Neural progenitor cell (in vitro differentiated cells): Measurements from ENCODE around the gene CITED4. TPM values are rescaled to one million over a fixed set of nuclear protein-coding genes. Genes with fewer than 3 reads are reported as not detected.

Experiments
- DNase-seq: peaks from one replicate; pipeline ENCODE4 v3.0.0-alpha.2; 2016; ENCODE audit warnings: low spot score
- H2AFZ ChIP-seq: fragments of 200-600 bp; sonication (generic); replicated peaks from 2 replicates; pipeline ENCODE4 v1.6.1; 2016; ENCODE audit warnings: antibody characterized with exemption
- H3F3A ChIP-seq: fragments of 200-600 bp; sonication (generic); 2 replicates; pipeline ENCODE4 v1.6.1; 2016; ENCODE audit warnings: antibody characterized with exemption, low read depth
- H3K27ac ChIP-seq: fragments of 200-600 bp; sonication (generic); 2 replicates; pipeline ENCODE4 v1.5.1; 2016; ENCODE audit warnings: mild to moderate bottlenecking
- H3K27me3 ChIP-seq: fragments of 200-600 bp; sonication (generic); 2 replicates; pipeline ENCODE4 v1.6.1; 2016; ENCODE audit warnings: mild to moderate bottlenecking, moderate library complexity
- H3K36me3 ChIP-seq: fragments of 200-600 bp; sonication (generic); 2 replicates; pipeline ENCODE4 v1.5.1; 2016
- H3K4me1 ChIP-seq: fragments of 200-600 bp; sonication (generic); 2 replicates; pipeline ENCODE4 v1.6.1; 2016; ENCODE audit warnings: mixed run types
- H3K4me2 ChIP-seq: fragments of 200-600 bp; sonication (generic); 2 replicates; pipeline ENCODE4 v1.6.1; 2016
- H3K4me3 ChIP-seq: fragments of 200-600 bp; sonication (generic); 2 replicates; pipeline ENCODE4 v1.5.1; 2016
- H3K79me2 ChIP-seq: fragments of 200-600 bp; sonication (generic); 2 replicates; pipeline ENCODE4 v1.6.1; 2016; ENCODE audit warnings: low read depth
- H3K9ac ChIP-seq: fragments of 200-600 bp; sonication (generic); 2 replicates; pipeline ENCODE4 v1.6.1; 2016
- H3K9me3 ChIP-seq: fragments of 200-600 bp; sonication (generic); 2 replicates; pipeline ENCODE4 v1.5.1; 2016; ENCODE audit warnings: low read depth
- H4K20me1 ChIP-seq: fragments of 200-600 bp; sonication (generic); 2 replicates; pipeline ENCODE4 v1.6.1; 2016; ENCODE audit warnings: low read depth
- H3K27ac Mint-ChIP-seq: 3 replicates; pipeline ENCODE4 v1.8.0; 2021; ENCODE audit warnings: mixed read lengths
- H3K27me3 Mint-ChIP-seq: 2 replicates; pipeline ENCODE4 v1.8.0; 2022; ENCODE audit warnings: low read depth, mild to moderate bottlenecking, inconsistent platforms, moderate library complexity, mixed read lengths; ENCODE audit not compliant: insufficient read depth
- H3K36me3 Mint-ChIP-seq: 3 replicates; pipeline ENCODE4 v1.8.0; 2021; ENCODE audit warnings: mixed read lengths
- H3K4me1 Mint-ChIP-seq: 3 replicates; pipeline ENCODE4 v1.8.0; 2021; ENCODE audit warnings: mixed read lengths
- H3K4me3 Mint-ChIP-seq: 3 replicates; pipeline ENCODE4 v1.8.0; 2021; ENCODE audit warnings: mild to moderate bottlenecking, moderate library complexity, mixed read lengths
- H3K9me3 Mint-ChIP-seq: 3 replicates; pipeline ENCODE4 v1.8.0; 2020; ENCODE audit warnings: mixed read lengths
- CTCF ChIP-seq: fragments of 200-600 bp; sonication (generic); IDR thresholded peaks from 2 replicates; pipeline ENCODE4 v1.5.1; 2017; ENCODE audit warnings: antibody characterized with exemption, mild to moderate bottlenecking
- EZH2 ChIP-seq: fragments of 200-600 bp; sonication (generic); IDR thresholded peaks from 2 replicates; pipeline ENCODE4 v1.6.1; 2017; ENCODE audit warnings: antibody characterized with exemption, mild to moderate bottlenecking, moderate library complexity
- EZH2phosphoT487 ChIP-seq: fragments of 200-600 bp; sonication (generic); IDR thresholded peaks from 2 replicates; pipeline ENCODE4 v1.6.1; 2017; ENCODE audit warnings: antibody characterized with exemption
- total RNA-seq: library from RNA; depleted of rRNA; stranded (reverse); fragments of >200 nt; gene quantifications from 2 replicates; pipeline ENCODE4 v1.2.3, GENCODE V29; 2015; ENCODE audit warnings: low replicate concordance

Gene CITED4
- total RNA-seq, 1 donor from 2014 or later, result 0.77 TPM

GRCh38 chr1:40840526-40841323 is 21.4 kb downstream of the CITED4 start:
- Histone ChIP-seq H3K9me3 (no peaks in the 10 kb centered on the region), H3K9ac (no peak overlapping the region), H3K4me1 (peaks cover 14% of the 10 kb centered on the region), H3K79me2 (no peaks in the 10 kb centered on the region), H3K36me3 (no peaks in the 10 kb centered on the region), H4K20me1 (no peaks in the 10 kb centered on the region), H3K4me2 (no peak overlapping the region), H2AFZ (no peak overlapping the region), H3K27ac (no peak overlapping the region), H3K4me3 (no peak overlapping the region), H3K27me3 (no peaks in the 10 kb centered on the region), H3F3A (no peaks in the 10 kb centered on the region)
- H3K4me3 Mint-ChIP-seq, result no peak overlapping the region
- DNase-seq, result no peak
- peaks cover 10% of the 10 kb centered on the region for H3K9me3 Mint-ChIP-seq
- no peak overlapping the region for H3K27ac Mint-ChIP-seq
- no peak for TF ChIP-seq CTCF
- no peak for TF ChIP-seq EZH2phosphoT487
- no peak for TF ChIP-seq EZH2
- H3K27me3 Mint-ChIP-seq, result no peaks in the 10 kb centered on the region
- H3K4me1 Mint-ChIP-seq, result peaks cover 8% of the 10 kb centered on the region
- H3K36me3 Mint-ChIP-seq, result peaks cover 2% of the 10 kb centered on the region

GRCh38 chr1:40839943-40840335 is 22.2 kb downstream of the CITED4 start:
- no peak for DNase-seq
- Histone ChIP-seq H3K4me3 (no peak overlapping the region), H3F3A (no peaks in the 10 kb centered on the region), H3K4me2 (no peak overlapping the region), H3K9ac (no peak overlapping the region), H4K20me1 (no peaks in the 10 kb centered on the region), H3K27ac (no peak overlapping the region), H3K79me2 (no peaks in the 10 kb centered on the region), H3K4me1 (peaks cover 14% of the 10 kb centered on the region), H3K9me3 (no peaks in the 10 kb centered on the region), H3K27me3 (no peaks in the 10 kb centered on the region), H3K36me3 (no peaks in the 10 kb centered on the region), H2AFZ (no peak overlapping the region)
- Mint-ChIP-seq H3K36me3 (peaks cover 2% of the 10 kb centered on the region), H3K27ac (no peak overlapping the region), H3K27me3 (no peaks in the 10 kb centered on the region), H3K9me3 (peaks cover 10% of the 10 kb centered on the region), H3K4me3 (no peak overlapping the region), H3K4me1 (peaks cover 8% of the 10 kb centered on the region)
- no peak for TF ChIP-seq EZH2phosphoT487
- no peak for TF ChIP-seq CTCF
- TF ChIP-seq EZH2, result no peak

GRCh38 chr1:40838980-40839942 is 22.9 kb downstream of the CITED4 start:
- Histone ChIP-seq H3K4me3 (no peak overlapping the region), H3K27ac (no peak overlapping the region), H3K36me3 (no peaks in the 10 kb centered on the region), H3K9ac (no peak overlapping the region), H4K20me1 (no peaks in the 10 kb centered on the region), H3K4me2 (no peak overlapping the region), H3K27me3 (no peaks in the 10 kb centered on the region), H3K79me2 (no peaks in the 10 kb centered on the region), H3K9me3 (no peaks in the 10 kb centered on the region), H2AFZ (no peak overlapping the region), H3F3A (no peaks in the 10 kb centered on the region), H3K4me1 (peaks cover 14% of the 10 kb centered on the region)
- Mint-ChIP-seq H3K27ac (peak overlapping the region; percentile 90), H3K9me3 (peaks cover 10% of the 10 kb centered on the region), H3K4me1 (peaks cover 8% of the 10 kb centered on the region), H3K36me3 (peaks cover 2% of the 10 kb centered on the region), H3K4me3 (no peak overlapping the region), H3K27me3 (no peaks in the 10 kb centered on the region)
- no peak for TF ChIP-seq EZH2
- no peak for DNase-seq
